HG02610 (cell line): ENCODE results near the gene CDRT15.
"Not testable (repeated sequence)": the region's sequence is repeated elsewhere in the genome, so short reads cannot be mapped to it uniquely, and the experiment has no call there.

Source experiments
- ATAC-seq: cut with Tn5 transposase; IDR thresholded peaks from one replicate; pipeline ENCODE4 v1.9.1; 2021; ENCODE audit warnings: mild to moderate bottlenecking, moderate library complexity; ENCODE audit not compliant: unreplicated experiment

The CDRT15 gene

GRCh38 chr17:14236762-14237161, at the start of gene CDRT15:
CDRT15 (minus strand) TSS chr17:14236862; CDS start chr17:14236833, 29 bp downstream.
- ATAC-seq = not testable (repeated sequence)

- ATAC-seq = no peak
These were observed 46.1 kb upstream of the CDRT15 start for GRCh38 chr17:14282726-14283125.

GRCh38 chr17:14281530-14281929, 44.9 kb upstream of the CDRT15 start:
- ATAC-seq = no peak

- ATAC-seq = no peak
These were observed 40.0 kb upstream of the CDRT15 start for GRCh38 chr17:14276535-14277250.

GRCh38 chr17:14270508-14270907, 33.8 kb upstream of the CDRT15 start:
- ATAC-seq = no peak

GRCh38 chr17:14269473-14269872, 32.8 kb upstream of the CDRT15 start:
- no peak for ATAC-seq

GRCh38 chr17:14268264-14268663, 31.6 kb upstream of the CDRT15 start:
- ATAC-seq = no peak

GRCh38 chr17:14261406-14261805, 24.7 kb upstream of the CDRT15 start:
- ATAC-seq = no peak

- ATAC-seq = no peak
These were observed 9.0 kb upstream of the CDRT15 start for GRCh38 chr17:14245629-14246028.

GRCh38 chr17:14245002-14245401, 8.3 kb upstream of the CDRT15 start:
- no peak for ATAC-seq

GRCh38 chr17:14239271-14239670, 2.6 kb upstream of the CDRT15 start:
- ATAC-seq = not testable (repeated sequence)

- ATAC-seq = not testable (repeated sequence)
These were observed 630 bp downstream of the CDRT15 start for GRCh38 chr17:14236032-14236431.

- ATAC-seq = not testable (repeated sequence)
These were observed 1.6 kb downstream of the CDRT15 start for GRCh38 chr17:14235047-14235446.

GRCh38 chr17:14231187-14231586, 5.5 kb downstream of the CDRT15 start:
- not testable (repeated sequence) for ATAC-seq

- ATAC-seq = no peak
These were observed 7.8 kb downstream of the CDRT15 start for GRCh38 chr17:14228903-14229302.

- no peak for ATAC-seq
These were observed 9.6 kb downstream of the CDRT15 start for GRCh38 chr17:14227052-14227451.

GRCh38 chr17:14225254-14225980, 11.2 kb downstream of the CDRT15 start:
- ATAC-seq = no peak

GRCh38 chr17:14222611-14223010, 14.1 kb downstream of the CDRT15 start:
- ATAC-seq = no peak

GRCh38 chr17:14214271-14214670, 22.4 kb downstream of the CDRT15 start:
- ATAC-seq = no peak

- ATAC-seq = no peak
These were observed 24.3 kb downstream of the CDRT15 start for GRCh38 chr17:14212401-14212800.

- no peak for ATAC-seq
These were observed 24.9 kb downstream of the CDRT15 start for GRCh38 chr17:14211801-14212200.

GRCh38 chr17:14211246-14211645, 25.4 kb downstream of the CDRT15 start:
- ATAC-seq = no peak
